ENCODE data around the gene ANGPTL4. TPM values are rescaled to one million over a fixed set of nuclear protein-coding genes. Genes with fewer than 3 reads are reported as not detected.

ANGPTL4 gene
- total RNA-seq, 4 donors from 2014 or later = 19.7 to 91.8 (median 41.9) TPM

DNA sequence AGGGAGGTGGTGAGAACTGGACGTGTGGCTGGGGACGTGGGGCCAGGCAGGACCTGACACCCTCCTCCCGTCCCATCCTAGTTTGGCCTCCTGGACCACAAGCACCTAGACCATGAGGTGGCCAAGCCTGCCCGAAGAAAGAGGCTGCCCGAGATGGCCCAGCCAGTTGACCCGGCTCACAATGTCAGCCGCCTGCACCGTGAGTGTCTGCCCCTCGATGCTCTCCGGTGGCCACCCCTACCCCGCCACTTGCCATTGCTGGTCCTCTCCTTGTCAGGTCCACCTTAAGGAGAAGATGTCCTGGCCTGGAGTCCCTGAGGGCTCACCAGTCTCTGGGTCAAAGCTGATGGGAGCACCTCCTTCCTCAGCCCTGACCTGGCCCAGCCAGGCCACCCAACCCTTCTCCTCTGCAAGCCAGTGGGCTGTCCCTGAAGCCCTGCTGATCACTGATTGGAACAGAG lies 2.2 kb downstream of the ANGPTL4 start:
- peak overlapping the region; percentile 47 to 87 (median 78) for H3K4me3 ChIP-seq
- peak overlapping the region; percentile 66 to 99 (median 88) for H3K27ac ChIP-seq
- in situ Hi-C loops (cut with MboI; ENCODE audit: low sequenced_read_pairs in 4 of 4) (no loop called here), intact Hi-C loops (cut with DNase I; ENCODE audit: low total_unique reads) (no loop called here)
- TF ChIP-seq, protein P1, sequence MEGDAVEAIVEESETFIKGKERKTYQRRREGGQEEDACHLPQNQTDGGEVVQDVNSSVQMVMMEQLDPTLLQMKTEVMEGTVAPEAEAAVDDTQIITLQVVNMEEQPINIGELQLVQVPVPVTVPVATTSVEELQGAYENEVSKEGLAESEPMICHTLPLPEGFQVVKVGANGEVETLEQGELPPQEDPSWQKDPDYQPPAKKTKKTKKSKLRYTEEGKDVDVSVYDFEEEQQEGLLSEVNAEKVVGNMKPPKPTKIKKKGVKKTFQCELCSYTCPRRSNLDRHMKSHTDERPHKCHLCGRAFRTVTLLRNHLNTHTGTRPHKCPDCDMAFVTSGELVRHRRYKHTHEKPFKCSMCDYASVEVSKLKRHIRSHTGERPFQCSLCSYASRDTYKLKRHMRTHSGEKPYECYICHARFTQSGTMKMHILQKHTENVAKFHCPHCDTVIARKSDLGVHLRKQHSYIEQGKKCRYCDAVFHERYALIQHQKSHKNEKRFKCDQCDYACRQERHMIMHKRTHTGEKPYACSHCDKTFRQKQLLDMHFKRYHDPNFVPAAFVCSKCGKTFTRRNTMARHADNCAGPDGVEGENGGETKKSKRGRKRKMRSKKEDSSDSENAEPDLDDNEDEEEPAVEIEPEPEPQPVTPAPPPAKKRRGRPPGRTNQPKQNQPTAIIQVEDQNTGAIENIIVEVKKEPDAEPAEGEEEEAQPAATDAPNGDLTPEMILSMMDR (IDR thresholded peaks at IDR 0.05 in 4 of 5, conservative IDR thresholded peaks at IDR 0.05 in 1 of 5) = no peak
- TF ChIP-seq POLR2A (IDR thresholded peaks at IDR 0.05) = no peak
- H3K4me1 ChIP-seq = peaks cover 49 to 65% of the 10 kb centered on the region in 2 donors
- DNase-seq (no peak), ATAC-seq (no peak)
- no peaks in the 10 kb centered on the region for H3K27me3 ChIP-seq
- H3K9me3 ChIP-seq = no peaks in the 10 kb centered on the region
- H3K36me3 ChIP-seq = peaks cover 0 to 8% of the 10 kb centered on the region in 2 donors

DNA sequence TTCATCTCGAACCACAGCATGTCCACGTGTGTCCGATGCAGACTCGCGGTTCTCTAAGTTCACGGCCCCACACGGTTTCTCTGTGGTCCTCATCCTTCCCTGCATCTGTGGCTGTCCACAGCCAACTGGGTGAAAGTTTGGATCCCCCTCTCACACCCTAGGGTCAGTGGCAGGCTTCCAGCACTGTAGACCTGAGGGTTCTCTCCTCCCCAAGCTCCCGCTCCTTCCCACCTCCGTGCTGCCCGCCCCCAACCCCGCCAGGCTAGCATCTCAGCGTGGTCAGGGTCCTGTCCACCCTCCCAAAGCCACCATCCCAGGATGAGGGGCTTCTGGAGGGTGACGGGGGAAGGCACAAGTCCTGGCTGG lies 3.0 kb downstream of the ANGPTL4 start:
- peak overlapping the region; percentile 66 to 99 (median 88) for H3K27ac ChIP-seq
- peaks cover 42 to 58% of the 10 kb centered on the region in 2 donors for H3K4me1 ChIP-seq
- TF ChIP-seq POLR2A (IDR thresholded peaks at IDR 0.05) = no peak
- TF ChIP-seq, protein P1 (IDR thresholded peaks at IDR 0.05 in 4 of 5, conservative IDR thresholded peaks at IDR 0.05 in 1 of 5) = no peak
- H3K9me3 ChIP-seq = no peaks in the 10 kb centered on the region
- in situ Hi-C loops (cut with MboI; ENCODE audit: low sequenced_read_pairs in 4 of 4) = no loop called here
- peak overlapping the region; percentile 47 to 87 (median 78) for H3K4me3 ChIP-seq
- ATAC-seq = no peak
- H3K27me3 ChIP-seq = no peaks in the 10 kb centered on the region
- intact Hi-C loops (cut with DNase I; ENCODE audit: low total_unique reads) = loop anchor here (1.0 kb wide), 1 partner anchor 23 kb away; the partner anchor contains the start of gene RAB11B
- no peak for DNase-seq
- H3K36me3 ChIP-seq = peaks cover 0 to 12% of the 10 kb centered on the region in 2 donors

DNA sequence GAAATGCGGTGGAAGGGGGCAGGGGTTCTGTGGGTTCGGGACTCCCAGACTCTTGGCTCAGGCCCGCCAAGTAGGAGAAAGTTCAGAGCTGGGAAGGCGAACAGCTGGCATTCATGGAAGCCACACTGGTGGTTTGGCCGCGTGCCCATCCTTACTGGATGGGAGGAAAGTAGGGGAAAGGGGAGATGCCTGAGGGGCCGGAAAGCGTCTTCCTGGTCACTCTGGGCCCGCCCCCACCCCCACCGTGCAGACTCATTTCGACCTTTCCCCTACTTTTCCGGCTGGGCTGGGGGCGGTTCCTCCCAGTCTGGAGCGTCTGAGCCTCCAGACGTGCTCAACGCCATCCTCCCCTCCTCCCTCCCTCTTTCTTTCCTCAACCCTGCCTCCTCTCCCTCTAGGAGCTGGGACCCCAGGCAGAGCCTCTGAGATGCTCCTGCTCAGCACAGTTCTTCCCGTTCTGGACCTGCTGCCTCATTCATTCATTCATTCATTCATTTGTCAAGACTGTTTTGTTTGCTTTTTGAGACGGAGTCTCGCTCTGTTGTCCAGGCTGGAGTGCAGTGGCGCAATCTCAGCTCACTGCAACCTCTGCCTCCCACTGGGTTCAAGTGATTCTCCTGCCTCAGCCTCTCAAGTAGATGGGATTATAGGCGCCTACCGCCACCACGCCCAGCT lies 3.5 kb downstream of the ANGPTL4 start:
- H3K4me1 ChIP-seq = peaks cover 38 to 54% of the 10 kb centered on the region in 2 donors
- DNase-seq (peak; percentile 81 to 90), ATAC-seq (peak; percentile 59 to 61)
- in situ Hi-C loops (cut with MboI; ENCODE audit: low sequenced_read_pairs in 4 of 4) (no loop called here), intact Hi-C loops (cut with DNase I; ENCODE audit: low total_unique reads) (loop anchor here (1.0 to 2.0 kb wide), 2 partner anchors 15 to 23 kb away; partner anchors contain the start of gene RAB11B)
- H3K27ac ChIP-seq = peak overlapping the region; percentile 66 to 99 (median 88)
- peak overlapping the region; percentile 47 to 87 (median 78) for H3K4me3 ChIP-seq
- no peaks in the 10 kb centered on the region for H3K9me3 ChIP-seq
- TF ChIP-seq, protein P1 (IDR thresholded peaks at IDR 0.05 in 4 of 5, conservative IDR thresholded peaks at IDR 0.05 in 1 of 5) = no peak
- peak in 1 of 2 donors; percentile 14 for TF ChIP-seq POLR2A (IDR thresholded peaks at IDR 0.05)
- no peaks in the 10 kb centered on the region for H3K27me3 ChIP-seq
- H3K36me3 ChIP-seq = peaks cover 0 to 14% of the 10 kb centered on the region in 2 donors

DNA sequence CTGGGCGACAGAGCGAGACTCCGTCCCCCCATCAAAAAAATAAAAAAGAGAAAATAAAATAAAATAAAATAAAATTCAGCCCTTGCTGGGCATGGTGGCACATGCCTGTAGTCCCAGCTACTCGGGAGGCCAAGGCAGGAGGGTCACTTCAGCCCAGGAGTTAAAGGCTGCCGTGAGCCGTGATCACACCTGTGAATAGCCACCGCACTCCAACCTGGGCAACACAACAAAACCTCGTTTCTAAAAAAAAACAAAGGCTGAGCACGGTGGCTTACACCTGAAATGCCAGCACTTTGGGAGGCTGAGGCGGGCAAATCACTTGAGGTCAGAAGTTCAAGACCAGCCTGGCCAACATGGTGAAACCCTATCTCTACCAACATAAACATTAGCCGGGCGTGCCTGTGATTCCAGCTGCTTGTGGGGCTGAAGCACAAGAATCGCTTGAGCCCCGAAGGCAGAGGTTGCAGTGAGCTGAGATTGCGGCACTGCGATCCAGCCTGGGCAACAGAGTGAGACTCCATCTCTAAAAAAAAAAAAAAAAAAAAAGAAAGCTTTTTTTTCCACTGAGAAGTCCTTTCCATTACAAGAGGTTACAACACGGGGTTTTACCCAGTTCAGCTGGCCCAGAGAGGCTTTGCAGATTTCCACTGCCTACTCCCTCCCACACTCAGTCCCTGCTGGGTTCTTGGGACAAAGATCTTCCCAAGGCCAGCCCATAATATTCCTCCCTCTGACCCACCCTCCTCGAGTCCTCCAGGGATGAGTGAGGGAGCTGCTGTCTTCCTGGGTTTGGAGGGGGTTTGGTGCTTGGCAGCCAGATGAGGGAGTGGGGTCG lies 6.4 kb downstream of the ANGPTL4 start:
- no peaks in the 10 kb centered on the region for H3K9me3 ChIP-seq
- no peak for TF ChIP-seq POLR2A (IDR thresholded peaks at IDR 0.05)
- TF ChIP-seq, protein P1 (IDR thresholded peaks at IDR 0.05 in 4 of 5, conservative IDR thresholded peaks at IDR 0.05 in 1 of 5) = no peak
- intact Hi-C loops (cut with DNase I; ENCODE audit: low total_unique reads) (no loop called here), in situ Hi-C loops (cut with MboI; ENCODE audit: low sequenced_read_pairs in 4 of 4) (no loop called here)
- DNase-seq = no peak
- peaks cover 29 to 32% of the 10 kb centered on the region in 2 donors for H3K4me1 ChIP-seq
- H3K27ac ChIP-seq = peak overlapping the region in 3 of 4 donors; percentile 44 to 99 (median 58)
- ATAC-seq = no peak
- H3K4me3 ChIP-seq = no peak overlapping the region
- peaks cover 0 to 35% of the 10 kb centered on the region in 2 donors for H3K36me3 ChIP-seq
- H3K27me3 ChIP-seq = no peaks in the 10 kb centered on the region
